Liver (tissue), 3 donors: ENCODE data around the gene STK24.

ENCODE experiments used
- ATF3 ChIP-seq: IDR thresholded peaks from 2 replicates; pipeline ENCODE4 v1.6.1; 2016; ENCODE audit warnings: antibody characterized with exemption
- CTCF ChIP-seq: fragments of 150-350 bp; IDR thresholded peaks from 2 replicates; pipeline ENCODE4 v1.5.1; 2017; ENCODE audit warnings: improper control_type of control experiment, low read depth, low read length; ENCODE audit not compliant: missing input control
- EGR1 ChIP-seq, 2 donors: IDR thresholded peaks; 2 replicates each; pipeline ENCODE4 v1.6.1; 2016 to 2018; ENCODE audit warnings: antibody characterized with exemption in 2 of 2, low read depth in 2 of 2
- HNF4A ChIP-seq, 2 donors: conservative IDR thresholded peaks; 2 replicates each; pipeline ENCODE4 v1.6.1; 2016; ENCODE audit warnings: antibody characterized with exemption in 2 of 2, mild to moderate bottlenecking in 2 of 2
- JUND ChIP-seq, 2 donors: IDR thresholded peaks; 2 replicates each; pipeline ENCODE4 v1.6.1; 2016; ENCODE audit warnings: antibody characterized with exemption in 2 of 2
- RAD21 ChIP-seq, 2 donors: IDR thresholded peaks; 2 replicates each; pipeline ENCODE4 v1.6.1; 2016; ENCODE audit warnings: antibody characterized with exemption in 2 of 2, mild to moderate bottlenecking in 2 of 2
- RXRA ChIP-seq, 2 donors: IDR thresholded peaks; 2 replicates each; pipeline ENCODE4 v1.6.1; 2017 to 2018; ENCODE audit warnings: antibody characterized with exemption in 2 of 2, mild to moderate bottlenecking in 1 of 2
- TAF1 ChIP-seq: conservative IDR thresholded peaks from 2 replicates; pipeline ENCODE4 v1.6.1; 2016; ENCODE audit warnings: antibody characterized with exemption, mild to moderate bottlenecking
- YY1 ChIP-seq: IDR thresholded peaks from 2 replicates; pipeline ENCODE4 v1.6.1; 2016; ENCODE audit warnings: antibody characterized with exemption, mild to moderate bottlenecking
- donor health status: healthy.
- donor health status: healthy.

- TF ChIP-seq CTCF, result no peak
- TF ChIP-seq HNF4A (conservative IDR thresholded peaks at IDR 0.05), result no peak
- no peak for TF ChIP-seq ATF3
- TF ChIP-seq EGR1 (IDR thresholded peaks at IDR 0.05; ENCODE audit: low read depth in 2 of 2), result no peak
- no peak for TF ChIP-seq RAD21 (IDR thresholded peaks at IDR 0.05)
- TF ChIP-seq TAF1, result no peak
- no peak for TF ChIP-seq YY1
- TF ChIP-seq JUND (IDR thresholded peaks at IDR 0.05), result no peak
- TF ChIP-seq RXRA (IDR thresholded peaks at IDR 0.05), result no peak
These were observed 144.3 kb downstream of the STK24 start for GRCh38 chr13:98432638-98433037.
